HepG2 (cell line): Measurements from ENCODE around the gene DLG2. TPM values are rescaled to one million over a fixed set of nuclear protein-coding genes. Genes with fewer than 3 reads are reported as not detected.

Experiments used
- ATAC-seq: fragments of 200-7000 bp; cut with Tn5 transposase; 3 replicates; pipeline ENCODE4 v1.9.1; 2020; ENCODE audit warnings: mild to moderate bottlenecking, moderate library complexity
- BruUV-seq: library from RNA; stranded (reverse); fragments of 400-500 nt; replicated peaks from 2 replicates; lab custom pipeline; 2021; lab: Mats Ljungman, UMichigan
- CTCF ChIA-PET: fragments of 300-600 bp; formaldehyde crosslinking; extraction: SDS; loops from one replicate; lab custom pipeline; 2021; ENCODE audit warnings: low total read pairs, inconsistent platforms, low intra/inter-chr PET ratio; lab: Yijun Ruan, JAX
- POLR2A ChIA-PET: fragments of 350-600 bp; sonication (Branson Sonifier 250); formaldehyde crosslinking; loops from one replicate; lab custom pipeline; 2020; ENCODE audit warnings: antibody characterized with exemption, inconsistent platforms; lab: Yijun Ruan, JAX
- DNase-seq: peaks from one replicate; pipeline ENCODE4 v3.0.0-alpha.2; 2015; ENCODE audit warnings: low spot score
- FAIRE-seq: peaks from 3 replicates; lab custom pipeline; 2011; peaks lifted over from hg19 to GRCh38; lab: Jason Lieb, UNC
- H2AFZ ChIP-seq: one replicate; pipeline ENCODE4 v1.6.1; 2011; ENCODE audit warnings: low read length, inconsistent platforms
- H3K27ac ChIP-seq: fragments of 300-600 bp; 3 replicates; pipeline ENCODE4 v1.8.0; 2011; ENCODE audit warnings: mixed run types, mild to moderate bottlenecking, mixed read lengths, low read length, inconsistent platforms; ENCODE audit not compliant: insufficient read depth; ENCODE audit errors: extremely low read length
- H3K27me3 ChIP-seq, 2 experiments: fragments of 200-600 bp in 1 of 2; 2 replicates in 1 of 2; 3 replicates in 1 of 2; pipeline versions ENCODE4 v1.6.0 to v1.8.0; 2011; ENCODE audit warnings: low read length in 2 of 2, mild to moderate bottlenecking in 2 of 2, moderate library complexity in 2 of 2, inconsistent platforms in 1 of 2; ENCODE audit not compliant: insufficient read depth in 2 of 2, control insufficient read depth in 1 of 2
- H3K36me3 ChIP-seq, 2 experiments: fragments of 200-600 bp in 1 of 2; replicated peaks in 1 of 2; 2 replicates in 1 of 2; 3 replicates in 1 of 2; pipeline versions ENCODE4 v1.5.1 to v1.8.0; 2011; ENCODE audit warnings: low read length in 2 of 2, inconsistent platforms in 1 of 2; ENCODE audit not compliant: insufficient read depth in 2 of 2, control insufficient read depth in 1 of 2
- H3K4me1 ChIP-seq: 2 replicates; pipeline ENCODE4 v1.5.1; 2012; ENCODE audit warnings: low read length, inconsistent platforms; ENCODE audit not compliant: insufficient read depth
- H3K4me2 ChIP-seq: 2 replicates; pipeline ENCODE4 v1.6.0; 2011; ENCODE audit warnings: low read depth, low read length, inconsistent platforms
- H3K4me3 ChIP-seq, 3 experiments: fragments of 200-600 bp in 1 of 3; sonication (generic), shearing (Covaris generic) in 1 of 3; replicated peaks in 1 of 3; 2 replicates each; pipeline ENCODE4 v1.5.1; 2011 to 2016; ENCODE audit warnings: low read length in 3 of 3, inconsistent platforms in 2 of 3, low read depth in 2 of 3, mild to moderate bottlenecking in 2 of 3, control low read depth in 1 of 3, mixed read lengths in 1 of 3; ENCODE audit not compliant: insufficient read depth in 1 of 3
- H3K79me2 ChIP-seq: one replicate; pipeline ENCODE4 v1.6.1; 2011; ENCODE audit warnings: low read length, inconsistent platforms; ENCODE audit not compliant: insufficient read depth
- H3K9ac ChIP-seq: 2 replicates; pipeline ENCODE4 v1.6.0; 2011; ENCODE audit warnings: mild to moderate bottlenecking, low read depth, low read length, inconsistent platforms; ENCODE audit not compliant: insufficient read depth
- H3K9me3 ChIP-seq: 2 replicates; pipeline ENCODE4 v1.5.1; 2012; ENCODE audit warnings: mild to moderate bottlenecking, low read length
- H4K20me1 ChIP-seq: 2 replicates; pipeline ENCODE4 v1.6.0; 2011; ENCODE audit warnings: inconsistent platforms, mild to moderate bottlenecking, low read length, moderate library complexity; ENCODE audit not compliant: insufficient read depth
- MED1 ChIP-seq: sonication (generic); formaldehyde crosslinking; IDR thresholded peaks from 2 replicates; pipeline ENCODE4 v1.4.0; 2020; ENCODE audit warnings: missing genetic modification reagents
- SOX13 ChIP-seq, 3 experiments: fragments of 450-650 bp in 1 of 3; sonication (generic) in 1 of 3; formaldehyde crosslinking in 1 of 3; IDR thresholded peaks in 2 of 3; conservative IDR thresholded peaks in 1 of 3; 2 replicates each; pipeline versions ENCODE4 v1.5.0 to v1.6.1; 2016 to 2020; ENCODE audit warnings: antibody characterized with exemption in 1 of 3, mild to moderate bottlenecking in 1 of 3, missing compliant biosample characterization in 1 of 3, missing genetic modification reagents in 1 of 3, moderate library complexity in 1 of 3
- TARDBP ChIP-seq: sonication (generic); formaldehyde crosslinking; IDR thresholded peaks from 2 replicates; pipeline ENCODE4 v1.8.0; 2022; ENCODE audit warnings: mild to moderate bottlenecking, missing genetic modification reagents
- TRIM24 ChIP-seq: sonication (generic); formaldehyde crosslinking; IDR thresholded peaks from 2 replicates; pipeline ENCODE4 v1.8.0; 2022; ENCODE audit warnings: mild to moderate bottlenecking, missing genetic modification reagents
- USF2 ChIP-seq, 2 experiments: sonication (generic) in 1 of 2; formaldehyde crosslinking in 1 of 2; IDR thresholded peaks; 2 replicates each; pipeline versions ENCODE4 v1.5.1 to v1.6.1; 2011 to 2020; ENCODE audit warnings: borderline replicate concordance in 1 of 2, low read depth in 1 of 2, low read length in 1 of 2, mild to moderate bottlenecking in 1 of 2, missing genetic modification reagents in 1 of 2, moderate library complexity in 1 of 2
- whole genome bisulfite sequencing: methylation state at CpG from one replicate; pipeline ENCODE4 v1.1.6; 2017; ENCODE audit warnings: low lambda C conversion rate; 5-methylcytosine and 5-hydroxymethylcytosine counted together
- in situ Hi-C: cut with HindIII; loops from 2 replicates; pipeline ENCODE4 v1.10.0; 2017; ENCODE audit warnings: low pct_unique_long_range_greater_than_20kb; ENCODE audit not compliant: extremely low pct_ligation_motif_present
- intact Hi-C: fragments of 100-400 bp; cut with micrococcal nuclease; formaldehyde crosslinking; loops from one replicate; pipeline ENCODE4 v1.10.0; 2022; ENCODE audit not compliant: unreplicated experiment
- polyA plus RNA-seq, 8 experiments: library from polyadenylated mRNA; depleted of rRNA in 3 of 8; stranded (reverse) in 7 of 8; unstranded in 1 of 8; fragments of >200 nt; fragmentation: Illumina TruSeq in 4 of 8; extraction: Trizol in 4 of 8; gene quantifications; 2 replicates each; pipeline versions ENCODE4 v1.2.1 to v1.2.3, GENCODE V29; 2011 to 2016; ENCODE audit warnings: low read depth in 4 of 8, missing spikeins in 1 of 8, mixed read lengths in 1 of 8; ENCODE audit not compliant: insufficient read depth in 1 of 8
- total RNA-seq, 5 experiments: library from RNA; depleted of rRNA; stranded (reverse); fragments of >200 nt; fragmentation: Illumina TruSeq; extraction: Trizol; gene quantifications; 2 replicates each; pipeline ENCODE4 v1.2.3, GENCODE V29; 2016; ENCODE audit warnings: low read depth in 1 of 5
- TF ChIP-seq, protein P1 (sequence below): sonication (generic); formaldehyde crosslinking; IDR thresholded peaks from 2 replicates; pipeline ENCODE4 v1.5.1; 2020; ENCODE audit warnings: missing genetic modification reagents, mild to moderate bottlenecking, borderline replicate concordance

DLG2 gene
- total and polyA plus RNA-seq, 2 of the 13 experiments (the other 11 are each of a cell fraction or from before 2014, with no cell fraction given), result 0.46 to 1.0 TPM

- TF ChIP-seq TRIM24 (CRISPR knock-in tag), result no peak
- no peak for TF ChIP-seq USF2 (IDR thresholded peaks at IDR 0.05; ENCODE audit: low read depth, low read length)
- no peak for TF ChIP-seq USF2 (CRISPR knock-in tag; IDR thresholded peaks at IDR 0.05; ENCODE audit: borderline replicate concordance)
- no peak for TF ChIP-seq SOX13 (IDR thresholded peaks at IDR 0.05)
- TF ChIP-seq SOX13 (CRISPR knock-in tag; conservative IDR thresholded peaks at IDR 0.05 in 1 of 2, IDR thresholded peaks at IDR 0.05 in 1 of 2), result no peak
- no peak for TF ChIP-seq MED1
- TF ChIP-seq TARDBP (CRISPR knock-in tag), result no peak
Observed at GRCh38 chr11:85572056-85572455, 55.1 kb downstream of the DLG2 start (continued).

DNA sequence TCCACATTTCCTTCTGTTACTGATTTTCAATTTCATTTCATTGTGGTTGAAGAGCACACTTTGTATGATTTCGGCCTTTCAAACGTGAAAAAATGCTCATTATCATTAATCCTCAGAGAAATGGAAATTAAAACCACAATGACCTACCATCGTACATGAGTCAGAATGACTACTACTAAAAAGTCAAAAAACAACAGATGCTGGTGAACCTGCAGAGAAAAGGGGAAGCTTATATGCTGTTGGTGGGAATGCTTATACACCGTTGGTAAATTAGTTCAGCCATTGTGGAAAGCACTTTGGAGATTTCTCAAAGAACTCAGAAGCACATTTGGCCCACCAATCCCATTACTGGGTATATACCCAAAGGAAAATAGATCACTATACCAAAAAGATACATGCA, 57.6 kb downstream of the DLG2 start:
- under 1% methylated on average over 4 of the region's 4 CpGs for WGBS
- ATAC-seq, result no peak
- no peak overlapping the region for H2AFZ ChIP-seq
- no peaks in the 10 kb centered on the region for H3K36me3 ChIP-seq
- TF ChIP-seq, protein P1, sequence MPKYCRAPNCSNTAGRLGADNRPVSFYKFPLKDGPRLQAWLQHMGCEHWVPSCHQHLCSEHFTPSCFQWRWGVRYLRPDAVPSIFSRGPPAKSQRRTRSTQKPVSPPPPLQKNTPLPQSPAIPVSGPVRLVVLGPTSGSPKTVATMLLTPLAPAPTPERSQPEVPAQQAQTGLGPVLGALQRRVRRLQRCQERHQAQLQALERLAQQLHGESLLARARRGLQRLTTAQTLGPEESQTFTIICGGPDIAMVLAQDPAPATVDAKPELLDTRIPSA (CRISPR knock-in tag), result no peak
- FAIRE-seq, result no peak
- no peaks in the 10 kb centered on the region for H3K4me1 ChIP-seq
- CTCF ChIA-PET, result no interaction called here
- intact Hi-C loops (no loop called here), in situ Hi-C loops (no loop called here)
- H3K79me2 ChIP-seq, result no peaks in the 10 kb centered on the region
- H4K20me1 ChIP-seq, result no peaks in the 10 kb centered on the region
- no peak overlapping the region for H3K27ac ChIP-seq
- no peaks in the 10 kb centered on the region for H3K27me3 ChIP-seq
- H3K4me2 ChIP-seq, result no peak overlapping the region
- POLR2A ChIA-PET, result no interaction called here
- no TSS peak for BruUV-seq
- H3K4me3 ChIP-seq, result no peak overlapping the region
- DNase-seq, result no peak
- no peaks in the 10 kb centered on the region for H3K9me3 ChIP-seq
- no peak overlapping the region for H3K9ac ChIP-seq
